Small intestine (tissue), 7 donors: ENCODE results near the gene SSU72. TPM values are rescaled to one million over a fixed set of nuclear protein-coding genes. Genes with fewer than 3 reads are reported as not detected.

ENCODE experiments used
- DNase-seq, 2 donors: peaks; one replicate each; pipeline versions ENCODE4 v3.0.0 to v3.0.0-alpha.2; 2013
- FAIRE-seq: peaks from 2 replicates; lab custom pipeline; 2012; peaks lifted over from hg19 to GRCh38; lab: Jason Lieb, UNC
- H3K27ac ChIP-seq, 3 donors: one replicate each; pipeline ENCODE4 v1.5.1; 2013; ENCODE audit warnings: low read length in 2 of 3, mild to moderate bottlenecking in 2 of 3, control low read depth in 1 of 3, inconsistent platforms in 1 of 3, low read depth in 1 of 3, moderate library complexity in 1 of 3
- H3K27me3 ChIP-seq, 3 donors: one replicate each; pipeline ENCODE4 v1.6.1; 2013; ENCODE audit warnings: low read length in 3 of 3, inconsistent platforms in 1 of 3; ENCODE audit not compliant: control insufficient read depth in 3 of 3, insufficient read depth in 3 of 3
- H3K36me3 ChIP-seq, 3 donors: one replicate each; pipeline ENCODE4 v1.6.1; 2013; ENCODE audit warnings: low read length in 3 of 3, inconsistent platforms in 1 of 3, low read depth in 1 of 3, mild to moderate bottlenecking in 1 of 3, moderate library complexity in 1 of 3; ENCODE audit not compliant: control insufficient read depth in 3 of 3, insufficient read depth in 2 of 3
- H3K4me1 ChIP-seq, 3 donors: one replicate each; pipeline ENCODE4 v1.6.1; 2013; ENCODE audit warnings: low read length in 2 of 3, inconsistent platforms in 1 of 3, low read depth in 1 of 3, mild to moderate bottlenecking in 1 of 3, moderate library complexity in 1 of 3; ENCODE audit not compliant: control insufficient read depth in 3 of 3, insufficient read depth in 2 of 3
- H3K4me3 ChIP-seq, 3 donors: one replicate each; pipeline ENCODE4 v1.5.1; 2013; ENCODE audit warnings: low read length in 3 of 3, control low read depth in 1 of 3, inconsistent platforms in 1 of 3, low read depth in 1 of 3, mild to moderate bottlenecking in 1 of 3, moderate library complexity in 1 of 3
- H3K9me3 ChIP-seq, 2 donors: one replicate each; pipeline ENCODE4 v1.6.1; 2013; ENCODE audit warnings: low read depth in 1 of 2, low read length in 1 of 2; ENCODE audit not compliant: control insufficient read depth in 2 of 2, insufficient read depth in 1 of 2
- WGBS, 3 donors: extraction: QIAGEN DNeasy Blood & Tissue Kit; methylation state at CpG; one replicate each; pipeline ENCODE4 v1.1.7; 2013; 5-methylcytosine and 5-hydroxymethylcytosine counted together
- polyA plus RNA-seq, 4 donors: library from polyadenylated mRNA; stranded (reverse) in 3 of 4; unstranded in 1 of 4; fragments of 200-250 nt in 3 of 4; fragments of 120-200 nt in 1 of 4; gene quantifications; one replicate each; pipeline versions ENCODE4 v1.2.1 to v1.2.3, GENCODE V29; 2013
- donor health status: healthy with polysubstance abuse.
- donor health status: control.
- donor health status: control.
- donor health status: Bipolar disorder and iron deficiency.
- donor health status: healthy.

The SSU72 gene
- polyA plus RNA-seq, 4 donors, result 83.9 to 140 (median 124) TPM

DNA sequence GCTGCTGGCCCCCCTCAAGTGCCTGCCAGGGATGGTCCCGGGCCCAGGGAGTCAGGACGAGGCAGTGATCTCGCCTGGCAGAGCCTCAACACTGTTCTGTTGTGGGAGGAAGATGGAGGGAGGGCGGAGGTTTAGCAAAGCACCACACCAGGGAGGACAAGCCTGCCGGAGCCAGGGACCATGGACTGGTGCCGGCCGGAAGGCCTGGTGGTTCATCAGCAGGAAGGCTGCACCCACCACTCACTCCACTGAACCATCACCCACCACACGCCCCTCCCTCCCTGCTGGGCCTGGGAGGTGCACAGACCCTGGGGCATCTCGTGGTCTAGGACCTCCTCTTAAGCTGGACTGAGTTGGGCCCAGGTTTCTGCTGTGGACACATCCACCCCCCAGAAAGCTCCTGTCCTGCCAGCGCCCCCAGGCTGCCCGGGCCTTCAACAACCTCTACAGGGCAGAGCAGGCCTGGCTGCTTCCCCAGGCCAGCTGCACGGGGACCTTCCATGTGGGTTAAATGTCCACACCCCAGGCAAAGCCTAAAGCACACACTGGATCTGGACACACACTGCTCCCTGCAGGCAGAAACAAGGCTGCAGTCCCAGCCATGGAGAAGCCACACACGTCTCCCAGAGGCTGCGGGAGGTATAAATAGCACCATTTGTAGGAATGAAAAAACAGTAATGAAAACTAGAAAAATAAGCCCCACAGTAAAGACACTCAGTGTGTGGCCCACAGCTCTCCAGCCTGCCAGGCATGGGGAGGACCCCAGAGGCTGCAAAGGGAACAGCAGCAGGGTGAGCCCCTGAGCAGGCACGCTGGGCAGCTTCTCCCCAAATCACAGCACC is 23.9 kb downstream of the SSU72 start:
- Histone ChIP-seq H3K4me1 (no peaks in the 10 kb centered on the region), H3K36me3 (peaks cover 0 to 48% (median 3%) of the 10 kb centered on the region in 3 donors), H3K4me3 (no peak overlapping the region), H3K27me3 (no peaks in the 10 kb centered on the region), H3K27ac (no peak overlapping the region), H3K9me3 (no peaks in the 10 kb centered on the region)
- WGBS, 3 donors, result 70 to 84% (median 83%) methylated on average over 15 of the region's 15 CpGs
- FAIRE-seq (no peak), DNase-seq (no peak)

DNA sequence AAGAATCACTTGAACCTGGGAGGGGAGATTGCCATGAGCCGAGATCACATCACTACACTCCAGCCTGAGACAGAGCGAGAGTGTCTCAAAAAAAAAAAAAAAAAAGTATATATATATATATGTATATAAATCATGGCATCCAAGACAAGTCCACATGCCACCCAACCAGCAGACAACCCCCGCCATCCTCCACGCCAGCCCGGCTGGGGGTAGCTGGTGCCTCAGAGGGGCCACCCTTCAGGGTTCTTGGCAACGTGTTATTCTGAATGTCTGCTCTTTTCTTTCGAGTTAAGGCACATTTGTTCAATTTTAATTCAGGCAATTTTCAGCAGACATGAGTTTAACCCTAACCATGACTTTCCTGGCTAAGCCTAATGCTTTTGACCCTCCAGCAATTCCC is 24.6 kb downstream of the SSU72 start:
- DNase-seq (no peak), FAIRE-seq (no peak)
- Histone ChIP-seq H3K27ac (no peak overlapping the region), H3K4me1 (no peaks in the 10 kb centered on the region), H3K27me3 (no peaks in the 10 kb centered on the region), H3K4me3 (no peak overlapping the region), H3K36me3 (peaks cover 0 to 41% (median 3%) of the 10 kb centered on the region in 3 donors), H3K9me3 (no peaks in the 10 kb centered on the region)
- WGBS, 3 donors, result 82 to 85% (median 82%) methylated on average over 7 of the region's 7 CpGs

DNA sequence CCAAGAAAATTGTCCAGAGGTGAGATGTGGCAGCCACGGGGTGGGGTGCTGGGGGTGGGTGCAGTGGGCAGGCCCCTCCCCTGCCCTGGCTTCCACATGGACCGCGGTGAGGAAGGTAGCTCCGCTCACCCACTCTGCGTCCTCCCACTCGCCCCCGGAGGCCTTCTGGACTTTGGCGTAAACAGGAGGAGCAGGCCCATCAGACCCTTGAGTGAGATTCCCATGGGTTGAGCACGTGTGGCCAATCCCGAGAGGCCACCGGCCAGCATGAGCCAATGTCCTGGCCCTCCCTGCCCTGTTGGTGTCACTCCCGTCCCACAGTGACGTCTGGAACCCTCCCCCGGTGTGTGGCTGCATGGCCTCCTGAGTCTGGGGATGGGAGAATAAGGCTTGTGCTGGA is 26.1 kb downstream of the SSU72 start:
- H3K9me3 ChIP-seq, result no peaks in the 10 kb centered on the region
- no peak for FAIRE-seq
- no peaks in the 10 kb centered on the region for H3K27me3 ChIP-seq
- no peak for DNase-seq
- peaks cover 0 to 42% (median 3%) of the 10 kb centered on the region in 3 donors for H3K36me3 ChIP-seq
- 86 to 91% (median 89%) methylated on average over 14 of the region's 14 CpGs for WGBS, 3 donors
- no peak overlapping the region for H3K4me3 ChIP-seq
- H3K4me1 ChIP-seq, result peaks cover 0 to 4% (median 0%) of the 10 kb centered on the region in 3 donors
- H3K27ac ChIP-seq, result no peak overlapping the region

DNA sequence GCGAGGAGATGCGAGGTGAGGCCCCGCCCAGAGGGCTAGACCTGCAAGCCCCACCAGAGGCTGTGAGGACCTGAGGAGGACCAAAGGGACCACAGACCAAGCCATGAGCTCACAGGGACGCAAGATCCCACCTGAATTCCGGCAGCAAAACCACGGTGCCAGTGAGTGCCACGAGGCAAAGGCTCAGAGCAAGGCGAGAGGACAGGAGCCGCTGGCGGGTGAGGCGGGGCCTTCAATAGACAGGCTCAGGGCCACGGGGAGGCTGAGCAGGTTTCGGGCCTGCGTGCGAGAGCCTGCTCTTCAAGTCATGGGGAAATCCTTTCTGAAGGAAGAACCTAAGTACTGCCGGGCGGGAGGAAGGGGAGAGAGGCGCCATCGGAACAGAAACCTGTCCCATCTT is 27.2 kb downstream of the SSU72 start:
- no peaks in the 10 kb centered on the region for H3K9me3 ChIP-seq
- DNase-seq (no peak), FAIRE-seq (no peak)
- WGBS, 3 donors, result 88 to 94% (median 90%) methylated on average over 18 to 19 of the region's 19 CpGs
- no peak overlapping the region for H3K27ac ChIP-seq
- H3K36me3 ChIP-seq, result peaks cover 3 to 49% (median 4%) of the 10 kb centered on the region in 3 donors
- H3K27me3 ChIP-seq, result no peaks in the 10 kb centered on the region
- no peak overlapping the region for H3K4me3 ChIP-seq
- peaks cover 0 to 14% (median 0%) of the 10 kb centered on the region in 3 donors for H3K4me1 ChIP-seq

DNA sequence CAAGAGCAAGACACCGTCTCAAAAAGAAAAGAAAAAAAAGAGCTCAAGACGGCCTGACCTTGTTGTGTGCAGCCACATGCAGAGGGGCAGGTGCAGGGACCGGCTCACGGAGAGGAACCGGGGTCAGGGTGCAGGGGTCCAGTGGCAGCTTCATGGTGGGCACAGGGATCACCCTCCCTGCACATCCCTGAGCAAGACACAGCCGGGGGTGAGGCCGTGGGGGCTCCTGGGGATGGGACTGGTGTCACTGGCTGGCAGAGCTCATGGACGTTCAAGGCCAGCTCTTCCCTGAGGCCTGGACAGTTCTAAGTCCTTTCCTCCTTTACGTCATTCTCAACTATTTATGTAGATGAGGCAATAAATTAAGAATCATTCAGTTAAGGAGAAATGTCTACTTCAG is 27.7 kb downstream of the SSU72 start:
- FAIRE-seq (no peak), DNase-seq (no peak)
- peaks cover 3 to 49% (median 4%) of the 10 kb centered on the region in 3 donors for H3K36me3 ChIP-seq
- peaks cover 0 to 16% (median 0%) of the 10 kb centered on the region in 3 donors for H3K4me1 ChIP-seq
- no peak overlapping the region for H3K27ac ChIP-seq
- H3K4me3 ChIP-seq, result no peak overlapping the region
- H3K27me3 ChIP-seq, result no peaks in the 10 kb centered on the region
- H3K9me3 ChIP-seq, result no peaks in the 10 kb centered on the region
- 88 to 90% (median 89%) methylated on average over 8 to 9 of the region's 9 CpGs for WGBS, 3 donors

DNA sequence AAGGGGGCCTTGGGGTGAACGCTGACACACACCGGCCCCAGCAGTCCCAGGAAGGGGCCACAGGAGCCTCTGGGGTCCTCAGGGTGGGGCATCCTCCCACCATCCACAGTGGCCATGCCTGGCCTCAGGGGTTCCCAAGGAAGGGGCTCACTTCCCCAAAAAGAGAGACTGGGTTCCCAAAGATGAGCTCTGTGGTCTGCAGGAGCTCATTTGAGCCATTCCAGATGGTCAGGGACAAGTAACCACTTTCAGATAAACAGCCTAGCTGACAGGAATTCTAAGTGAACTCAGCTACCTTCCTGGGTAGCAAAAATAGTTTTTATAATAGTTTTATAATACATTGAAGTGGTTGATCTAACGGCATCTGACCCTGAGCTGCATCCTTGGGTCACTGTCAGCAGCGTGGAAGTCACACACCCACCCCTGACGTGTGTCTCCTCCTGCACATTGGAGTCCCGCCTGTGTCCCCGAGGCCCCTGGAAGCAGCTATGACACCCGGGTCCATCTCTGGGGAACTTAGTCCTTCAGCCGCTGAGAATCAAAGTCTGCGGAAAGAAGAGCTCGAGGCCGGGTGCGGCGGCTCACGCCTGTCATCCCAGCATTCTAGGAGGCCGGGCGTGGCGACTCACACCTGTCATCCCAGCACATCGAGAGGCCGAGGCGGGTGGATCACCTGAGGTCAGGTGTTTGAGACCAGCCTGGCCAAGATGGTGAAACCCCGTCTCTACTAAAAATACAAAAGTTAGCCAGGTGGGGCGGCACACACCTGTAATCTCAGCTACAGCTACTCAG is 28.5 kb downstream of the SSU72 start:
- Histone ChIP-seq H3K27ac (no peak overlapping the region), H3K9me3 (no peaks in the 10 kb centered on the region), H3K4me3 (no peak overlapping the region), H3K27me3 (no peaks in the 10 kb centered on the region), H3K36me3 (peaks cover 4 to 55% (median 7%) of the 10 kb centered on the region in 3 donors), H3K4me1 (peaks cover 0 to 16% (median 0%) of the 10 kb centered on the region in 3 donors)
- 78 to 89% (median 88%) methylated on average over 22 to 23 of the region's 23 CpGs for WGBS, 3 donors
- DNase-seq, result no peak
- FAIRE-seq, result no peak

DNA sequence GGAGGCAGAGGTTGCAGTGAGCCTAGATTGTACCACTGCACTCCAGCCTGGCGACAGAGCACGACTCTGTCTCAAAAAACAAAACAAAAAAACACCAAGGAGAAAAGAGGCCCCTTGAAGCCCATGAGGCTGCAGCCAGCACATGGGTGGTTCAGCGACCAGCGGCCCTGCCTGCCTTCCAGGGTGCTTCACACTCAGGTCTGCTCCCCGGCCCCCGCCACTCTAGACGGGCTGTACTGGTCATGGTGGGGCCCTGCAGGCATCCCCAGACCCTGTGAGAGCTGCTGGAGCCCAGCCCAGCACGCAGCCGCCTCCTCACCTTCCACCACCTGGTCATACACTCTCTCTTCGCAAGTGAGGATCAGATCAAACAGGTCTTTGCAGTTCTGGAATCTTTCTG is 30.1 kb downstream of the SSU72 start:
- H3K4me3 ChIP-seq, result no peak overlapping the region
- H3K27ac ChIP-seq, result no peak overlapping the region
- DNase-seq (no peak), FAIRE-seq (no peak)
- WGBS, 3 donors, result 91 to 95% (median 92%) methylated on average over 10 of the region's 10 CpGs
- H3K36me3 ChIP-seq, result peaks cover 4 to 59% (median 7%) of the 10 kb centered on the region in 3 donors
- H3K9me3 ChIP-seq, result no peaks in the 10 kb centered on the region
- peaks cover 0 to 1% (median 0%) of the 10 kb centered on the region in 3 donors for H3K27me3 ChIP-seq
- peaks cover 0 to 16% (median 0%) of the 10 kb centered on the region in 3 donors for H3K4me1 ChIP-seq

DNA sequence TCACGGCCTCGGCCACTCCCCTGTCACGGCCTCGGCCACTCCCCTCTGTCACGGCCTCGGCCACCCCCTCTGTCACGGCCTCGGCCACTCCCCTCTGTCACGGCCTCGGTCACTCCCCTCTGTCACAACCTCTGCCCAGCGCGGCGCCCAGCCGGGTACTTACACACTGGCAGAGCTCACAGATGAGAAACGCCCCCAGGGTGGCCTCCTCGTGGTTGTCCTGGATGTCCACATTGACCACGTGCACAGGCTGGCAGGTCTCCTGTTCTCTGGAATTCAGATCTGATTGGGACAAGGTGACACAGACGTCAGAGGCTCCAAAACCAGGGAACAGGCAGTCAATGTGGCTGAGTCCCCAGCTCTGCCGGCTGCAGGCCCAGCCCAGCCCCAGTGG is 31.0 kb downstream of the SSU72 start:
- peaks cover 0 to 16% (median 0%) of the 10 kb centered on the region in 3 donors for H3K4me1 ChIP-seq
- H3K36me3 ChIP-seq, result peaks cover 4 to 58% (median 7%) of the 10 kb centered on the region in 3 donors
- H3K27ac ChIP-seq, result peak overlapping the region in 2 of 3 donors; percentile 15 to 74
- peaks cover 0 to 10% (median 0%) of the 10 kb centered on the region in 3 donors for H3K27me3 ChIP-seq
- DNase-seq (peak; percentile 63 to 82), FAIRE-seq (no peak)
- no peaks in the 10 kb centered on the region for H3K9me3 ChIP-seq
- H3K4me3 ChIP-seq, result peak overlapping the region in 2 of 3 donors; percentile 8 to 13
- 16 to 57% (median 39%) methylated on average over 14 to 19 of the region's 19 CpGs for WGBS, 3 donors
